ENCODE data around the gene TTC3.
"Not testable (repeated sequence)": the region's sequence is repeated elsewhere in the genome, so short reads cannot be mapped to it uniquely, and the experiment has no call there.

TTC3 gene

DNA sequence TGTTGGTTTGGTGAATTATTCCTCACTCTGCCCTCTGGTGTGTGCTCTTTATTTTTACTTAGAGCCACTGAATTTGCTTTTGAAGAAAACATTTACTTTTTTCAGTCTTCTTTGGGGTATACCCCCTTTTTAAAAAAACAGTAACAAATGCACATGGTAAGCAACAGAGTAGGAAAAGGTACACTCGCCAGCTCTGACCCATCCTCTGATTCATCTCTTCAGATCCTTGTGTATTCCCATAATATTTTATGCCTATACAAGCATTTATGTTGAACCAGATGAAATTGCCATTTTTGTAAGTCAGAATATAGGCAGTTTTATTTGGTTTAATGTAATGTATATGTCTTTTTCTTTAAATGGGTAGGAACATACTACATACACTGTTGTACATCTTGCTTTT is 28.3 kb downstream of the TTC3 start:
- DNase-seq, result no peak

DNA sequence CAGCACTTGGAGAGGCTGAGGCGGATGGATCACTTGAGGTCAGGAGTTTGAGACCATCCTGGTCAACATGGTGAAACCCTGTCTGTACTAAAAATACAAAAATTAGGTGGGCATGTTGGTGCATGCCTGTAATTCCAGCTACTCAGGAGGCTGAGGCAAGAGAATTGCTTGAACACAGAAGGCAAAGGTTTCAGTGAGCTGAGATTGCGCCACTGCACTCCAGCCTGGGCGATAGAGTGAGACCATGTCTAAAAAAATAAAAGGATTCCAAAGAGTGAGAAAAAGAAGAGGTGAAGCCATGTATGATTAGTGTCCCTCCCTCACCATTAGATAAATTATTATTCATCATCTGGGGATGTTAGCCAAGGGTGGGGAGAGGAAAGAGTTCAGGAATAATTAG is 29.7 kb downstream of the TTC3 start:
- DNase-seq, result not testable (repeated sequence)

DNA sequence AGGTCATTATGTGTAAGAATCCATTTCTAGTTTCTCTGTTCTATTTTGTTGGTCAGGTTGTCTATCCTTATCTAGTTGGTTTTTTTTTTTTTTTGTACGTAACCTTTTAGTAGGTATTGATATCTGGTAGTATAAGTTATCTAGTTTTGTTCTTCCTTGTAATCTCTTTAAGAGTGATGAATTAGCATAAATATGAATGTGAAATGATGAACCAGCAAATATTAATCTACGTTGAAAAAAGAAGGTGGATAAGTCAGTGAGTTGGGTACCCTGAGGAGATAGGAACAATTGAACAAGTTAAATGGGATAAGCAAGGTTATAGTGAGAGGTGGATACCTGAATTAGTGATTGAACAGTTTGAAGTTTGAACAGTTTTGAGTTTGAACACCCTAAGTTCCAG is 33.9 kb downstream of the TTC3 start:
- DNase-seq, result no peak

DNA sequence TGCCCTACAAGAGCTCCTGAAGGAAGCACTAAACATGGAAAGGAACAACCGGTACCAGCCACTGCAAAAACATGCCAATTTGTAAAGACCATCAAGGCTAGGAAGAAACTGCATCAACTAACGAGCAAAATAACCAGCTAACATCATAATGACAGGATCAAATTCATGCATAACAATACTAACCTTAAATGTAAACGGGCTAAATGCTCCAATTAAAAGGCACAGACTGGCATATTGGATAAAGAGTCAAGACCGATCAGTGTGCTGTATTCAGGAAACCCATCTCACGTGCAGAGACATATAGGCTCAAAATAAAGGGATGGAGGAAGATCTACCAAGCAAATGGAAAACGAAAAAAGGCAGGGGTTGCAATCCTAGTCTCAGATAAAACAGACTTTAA is 38.0 kb downstream of the TTC3 start:
- not testable (repeated sequence) for DNase-seq

DNA sequence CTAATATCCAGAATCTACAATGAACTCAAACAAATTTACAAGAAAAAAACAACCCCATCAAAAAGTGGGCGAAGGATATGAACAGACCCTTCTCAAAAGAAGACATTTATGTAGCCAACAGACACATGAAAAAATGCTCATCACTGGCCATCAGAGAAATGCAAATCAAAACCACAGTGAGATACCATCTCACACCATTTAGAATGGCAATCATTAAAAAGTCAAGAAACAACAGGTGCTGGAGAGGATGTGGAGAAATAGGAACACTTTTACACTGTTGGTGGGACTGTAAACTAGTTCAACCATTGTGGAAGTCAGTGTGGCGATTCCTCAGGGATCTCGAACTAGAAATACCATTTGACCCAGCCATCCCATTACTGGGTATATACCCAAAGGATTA is 41.2 kb downstream of the TTC3 start:
- DNase-seq, result not testable (repeated sequence)

DNA sequence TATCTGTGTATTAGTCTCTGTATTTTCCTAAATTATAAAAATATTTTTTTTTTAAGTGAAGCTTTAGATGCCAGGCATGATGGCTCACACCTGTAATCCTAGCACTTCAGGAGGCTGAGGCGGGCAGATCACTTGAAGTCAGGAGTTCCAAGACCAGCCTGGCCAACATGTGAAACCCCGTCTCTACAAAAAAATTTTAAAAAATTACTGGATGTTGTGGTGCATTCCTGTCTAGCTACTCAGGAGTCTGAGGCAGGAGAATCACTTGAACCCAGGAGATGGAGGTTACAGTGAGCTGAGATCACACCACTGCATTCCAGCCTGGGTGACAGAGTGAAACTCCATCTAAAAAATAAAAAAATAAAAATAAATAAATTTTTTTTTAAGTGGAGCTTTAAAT is 43.4 kb downstream of the TTC3 start:
- DNase-seq, result not testable (repeated sequence)

DNA sequence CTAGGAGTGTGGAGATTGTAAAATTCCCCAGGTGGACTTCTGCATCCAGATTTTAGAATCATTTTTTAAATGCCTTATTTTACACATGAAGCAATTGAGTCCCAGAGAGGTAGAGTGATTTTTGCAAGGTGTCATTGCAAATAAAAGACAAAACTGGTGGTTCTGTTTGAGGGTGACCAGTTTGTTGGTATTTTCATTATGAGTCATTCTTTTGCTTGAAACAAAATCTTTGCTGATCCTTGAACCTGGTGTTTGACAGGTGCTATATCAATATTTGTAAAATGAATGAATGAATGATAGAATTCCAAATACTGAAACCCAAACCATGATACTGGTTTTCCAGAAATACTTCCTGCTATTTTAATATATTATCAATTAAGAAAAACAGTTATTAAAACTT is 44.1 kb downstream of the TTC3 start:
- no peak for DNase-seq

DNA sequence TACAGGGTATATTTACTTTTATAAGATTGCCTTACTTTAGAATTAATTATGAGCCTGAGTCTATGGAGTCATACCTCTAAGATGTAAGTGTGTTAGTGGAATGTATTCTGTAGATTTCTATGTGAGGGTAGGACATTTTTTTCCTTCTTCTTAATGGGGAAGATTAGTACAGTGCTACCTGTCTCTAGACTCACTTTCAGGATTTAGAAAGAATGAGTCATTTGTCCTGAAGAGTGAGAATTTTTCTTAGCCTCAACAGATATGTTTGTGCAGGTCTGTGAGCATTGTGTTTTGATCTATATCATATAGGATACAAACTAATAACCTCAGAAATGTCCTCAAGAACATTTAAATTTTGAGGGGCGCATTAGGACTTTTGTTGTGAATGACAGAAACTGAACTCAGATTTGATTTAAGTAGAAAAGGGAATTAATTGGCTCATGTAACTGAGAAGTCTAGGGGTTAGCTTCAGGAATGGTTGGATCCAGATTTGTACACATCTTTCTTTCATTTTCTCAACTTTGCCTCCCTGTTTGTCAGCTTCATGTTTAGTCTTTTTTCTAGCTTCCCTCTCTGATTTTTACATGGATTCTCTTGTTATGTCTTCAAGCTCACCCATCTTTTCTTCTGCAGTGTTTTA is 45.3 kb downstream of the TTC3 start:
- no peak for DNase-seq

DNA sequence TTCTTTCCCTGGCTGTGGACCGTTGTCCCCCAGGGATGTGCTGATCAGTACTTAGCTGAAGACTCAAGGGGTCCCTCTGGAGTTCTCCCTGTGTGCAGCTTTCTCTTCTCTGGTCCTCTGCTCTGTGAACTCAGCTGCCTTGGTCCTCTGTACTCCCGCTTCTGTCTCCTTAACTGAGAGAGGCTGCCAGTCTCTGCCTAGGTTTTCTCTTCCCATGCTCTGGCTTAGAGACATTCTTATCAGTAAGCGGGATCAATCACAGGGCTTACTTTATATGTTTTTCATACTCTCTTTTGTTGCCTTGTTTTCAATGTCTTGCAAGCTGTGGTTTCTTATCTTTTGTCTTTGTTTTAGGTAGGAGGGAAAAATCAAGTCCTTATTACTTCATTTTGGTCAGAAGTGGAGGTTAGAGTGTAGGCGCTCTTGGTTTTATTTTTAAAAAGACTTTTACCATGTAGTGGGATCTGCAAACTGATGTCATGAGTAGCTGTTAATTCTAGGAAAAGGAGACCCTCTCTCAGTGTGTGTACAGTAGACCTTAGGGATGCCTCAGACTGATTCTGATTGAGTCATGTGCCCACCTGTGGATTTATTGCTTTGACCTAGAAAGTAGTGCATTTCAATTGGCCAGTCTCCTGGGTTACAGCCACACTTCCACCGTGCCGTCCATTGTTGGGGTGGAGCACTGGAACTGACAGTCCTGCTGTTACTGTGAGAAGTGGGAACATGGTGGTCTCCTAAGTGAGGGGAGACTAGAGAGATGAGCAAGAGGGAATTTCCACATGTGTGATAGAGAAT is 46.6 kb downstream of the TTC3 start:
- no peak for DNase-seq

DNA sequence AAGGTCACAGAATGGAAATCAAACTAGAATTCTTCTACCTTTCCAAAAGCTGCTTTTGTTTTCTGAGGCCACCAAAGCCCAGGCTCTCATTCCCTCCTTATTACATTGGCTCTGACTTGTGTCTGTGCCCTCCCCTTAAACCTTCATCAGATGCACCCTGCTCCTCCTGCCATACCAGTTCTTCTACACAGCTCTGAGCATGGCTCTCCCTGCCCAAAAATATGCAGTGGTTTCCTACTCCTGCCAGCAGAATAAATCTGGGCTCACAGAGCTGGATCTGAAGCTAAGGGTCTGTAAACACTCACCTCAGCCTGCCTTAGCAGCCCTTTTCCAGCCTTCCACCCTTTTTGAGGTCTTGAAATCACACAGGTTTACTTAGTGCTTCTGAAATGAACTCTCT is 55.0 kb downstream of the TTC3 start:
- no peak for DNase-seq

DNA sequence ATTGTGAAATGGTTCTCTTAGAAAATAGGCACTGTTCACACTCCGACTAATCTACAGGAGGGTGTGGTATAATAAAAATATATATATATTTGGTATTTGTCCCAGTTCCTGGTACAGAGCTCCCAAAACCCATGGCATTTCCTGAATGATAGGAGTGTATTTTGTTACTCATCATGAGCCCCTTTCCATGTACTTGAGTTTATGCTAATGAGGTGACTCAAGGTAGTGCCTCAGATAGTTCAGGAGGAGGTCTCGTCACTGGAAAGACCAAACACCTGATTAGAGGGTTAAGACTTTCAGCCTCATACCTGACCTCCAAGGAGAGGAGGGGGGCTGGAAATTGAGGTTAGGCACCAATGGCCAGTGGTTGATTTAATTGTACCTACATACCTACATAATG is 57.9 kb downstream of the TTC3 start:
- DNase-seq, result no peak

DNA sequence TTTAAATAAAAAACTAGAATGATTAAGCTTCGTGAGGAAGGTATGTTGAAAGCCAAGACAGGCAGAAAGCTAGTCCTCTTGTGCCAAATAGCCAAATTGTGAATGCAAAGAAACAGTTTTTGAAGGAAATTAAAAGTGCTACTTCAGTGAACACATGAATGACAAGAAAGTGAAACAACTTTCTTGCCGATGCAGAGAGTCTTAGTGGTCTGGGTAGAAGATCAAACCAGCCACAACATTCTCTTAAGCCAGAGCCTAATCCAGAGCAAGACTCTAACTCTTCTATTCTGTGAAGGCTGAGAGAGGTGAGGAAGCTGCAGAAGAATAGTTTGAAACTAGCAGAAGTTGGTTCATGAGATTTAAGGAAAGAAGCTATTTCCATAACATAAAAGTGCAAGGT is 63.2 kb downstream of the TTC3 start:
- DNase-seq, result no peak

DNA sequence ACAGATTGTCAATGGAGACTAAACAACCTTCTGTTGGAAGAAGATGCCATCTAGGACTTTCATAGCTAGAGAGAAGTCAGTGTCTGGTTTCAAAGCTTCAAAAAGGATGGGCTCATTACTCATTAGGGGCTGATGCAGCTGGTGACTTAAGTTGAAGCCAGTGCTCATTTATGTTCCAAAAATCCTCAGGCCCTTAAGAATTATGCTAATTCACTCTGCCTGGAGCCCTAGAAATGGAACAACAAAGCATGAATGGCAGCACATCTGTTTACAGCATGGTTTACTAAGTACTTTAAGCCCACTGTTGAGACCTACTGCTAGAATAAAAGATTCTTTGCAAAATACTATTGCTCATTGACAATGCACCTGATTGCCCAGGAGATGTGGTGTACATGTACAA is 63.7 kb downstream of the TTC3 start:
- no peak for DNase-seq

DNA sequence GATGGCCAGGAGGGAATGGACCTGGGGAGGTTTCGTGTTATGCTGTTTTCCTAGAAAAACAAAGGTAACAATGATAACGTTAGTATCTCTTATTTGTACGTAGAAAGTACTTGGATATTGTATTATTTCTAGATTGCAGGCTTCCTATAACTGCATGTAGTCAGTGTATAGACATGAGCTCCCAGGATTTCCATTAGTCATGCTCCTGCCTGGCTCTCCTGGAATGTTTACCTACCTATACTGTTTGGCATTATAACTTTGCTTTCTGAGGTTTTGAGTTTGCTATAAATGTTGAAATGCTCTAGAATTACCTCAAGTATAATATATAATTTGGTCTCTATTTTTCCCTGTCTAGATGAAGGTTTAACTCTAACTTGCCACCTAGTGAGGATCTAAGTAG is 66.1 kb downstream of the TTC3 start:
- no peak for DNase-seq

DNA sequence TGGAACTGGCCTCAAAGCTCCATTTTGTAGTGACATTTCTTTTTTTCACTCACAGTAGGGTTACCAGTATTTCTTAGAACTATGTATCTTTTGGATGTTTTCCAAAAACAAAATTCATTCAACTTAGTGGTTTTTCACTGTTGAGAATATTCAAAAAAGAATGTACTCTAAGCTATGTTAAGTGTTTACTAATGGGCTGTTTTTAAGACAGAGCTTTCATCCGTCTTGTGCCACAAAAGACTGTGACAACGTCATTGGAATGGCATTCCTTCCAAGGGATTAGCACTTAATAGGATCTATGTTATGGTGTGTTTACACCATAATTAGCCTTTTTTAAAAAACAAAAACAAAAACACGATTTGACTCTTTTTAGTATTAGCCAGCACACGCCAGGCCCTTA is 66.8 kb downstream of the TTC3 start:
- no peak for DNase-seq

DNA sequence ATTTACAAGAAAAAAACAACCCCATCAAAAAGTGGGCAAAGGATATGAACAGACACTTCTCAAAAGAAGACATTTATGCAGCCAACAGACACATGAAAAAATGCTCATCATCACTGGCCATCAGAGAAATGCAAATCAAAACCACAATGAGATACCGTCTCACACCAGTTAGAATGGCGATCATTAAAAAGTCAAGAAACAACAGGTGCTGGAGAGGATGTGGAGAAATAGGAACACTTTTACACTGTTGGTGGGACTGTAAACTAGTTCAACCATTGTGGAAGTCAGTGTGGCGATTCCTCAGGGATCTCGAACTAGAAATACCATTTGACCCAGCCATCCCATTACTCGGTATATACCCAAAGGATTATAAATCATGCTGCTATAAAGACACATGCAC is 70.3 kb downstream of the TTC3 start:
- not testable (repeated sequence) for DNase-seq

DNA sequence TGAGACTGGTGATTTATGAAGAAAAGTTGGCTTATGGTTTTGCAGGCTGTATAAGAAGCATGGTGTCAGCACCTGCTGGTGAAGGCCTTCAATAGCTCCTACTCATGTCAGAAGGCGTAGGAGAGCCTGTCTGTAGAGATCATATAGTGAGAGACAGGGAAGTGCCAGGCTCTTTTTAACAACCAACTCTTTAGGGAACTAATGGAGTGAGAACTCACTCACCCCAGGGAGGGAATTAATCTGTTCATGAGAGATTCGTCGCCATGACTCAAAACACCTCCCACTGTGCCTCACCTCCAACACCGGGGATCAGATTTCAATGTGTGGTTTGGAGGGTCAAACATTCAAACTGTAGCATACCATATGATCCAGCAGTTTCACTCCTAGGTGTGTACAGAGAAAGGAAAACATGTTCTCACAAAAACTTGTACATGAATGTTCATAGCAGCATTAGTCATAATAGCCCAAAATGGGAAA is 72.6 kb downstream of the TTC3 start:
- DNase-seq, result no peak

DNA sequence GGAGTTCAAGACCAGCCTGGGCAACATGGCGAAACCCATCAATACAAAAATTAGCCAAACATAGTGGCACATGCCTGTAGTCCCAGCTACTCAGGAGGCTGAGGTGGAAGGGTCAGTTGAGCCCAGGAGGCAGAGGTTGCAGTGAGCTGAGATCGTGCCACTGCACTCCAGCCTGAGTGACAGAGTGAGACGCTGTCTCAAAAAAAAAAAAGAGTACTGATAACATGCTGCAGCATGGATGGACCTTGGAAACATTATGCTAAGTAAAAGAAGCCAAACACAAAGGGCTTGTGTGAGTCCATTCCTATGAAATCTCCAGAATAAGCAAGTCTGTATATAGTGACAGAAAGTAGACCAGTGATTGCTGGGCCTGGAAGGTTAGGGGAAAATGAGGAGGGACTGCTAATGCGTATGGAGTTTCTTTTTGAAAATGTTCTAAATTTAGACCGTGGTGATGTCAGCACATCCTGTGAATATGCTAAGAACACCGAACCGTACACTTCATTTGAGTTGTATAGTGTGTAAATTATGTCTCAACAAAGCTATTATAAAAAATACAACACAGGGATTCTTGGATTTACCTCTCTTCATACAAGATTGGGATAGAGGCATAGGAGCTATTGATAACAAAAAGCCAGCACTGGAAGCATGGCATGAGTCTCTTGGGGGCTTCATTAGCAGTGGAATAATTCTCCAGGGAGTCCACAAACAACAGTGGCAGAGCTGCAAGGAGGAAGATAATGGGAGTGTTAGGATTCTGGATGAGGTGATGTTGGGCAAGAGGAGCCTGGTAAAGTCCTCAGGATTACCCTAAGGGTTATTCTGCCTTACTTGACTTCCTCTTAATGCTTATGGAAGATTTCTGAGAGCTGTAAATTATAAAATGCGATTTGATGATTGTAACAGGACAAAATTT is 73.5 kb downstream of the TTC3 start:
- DNase-seq, result no peak

DNA sequence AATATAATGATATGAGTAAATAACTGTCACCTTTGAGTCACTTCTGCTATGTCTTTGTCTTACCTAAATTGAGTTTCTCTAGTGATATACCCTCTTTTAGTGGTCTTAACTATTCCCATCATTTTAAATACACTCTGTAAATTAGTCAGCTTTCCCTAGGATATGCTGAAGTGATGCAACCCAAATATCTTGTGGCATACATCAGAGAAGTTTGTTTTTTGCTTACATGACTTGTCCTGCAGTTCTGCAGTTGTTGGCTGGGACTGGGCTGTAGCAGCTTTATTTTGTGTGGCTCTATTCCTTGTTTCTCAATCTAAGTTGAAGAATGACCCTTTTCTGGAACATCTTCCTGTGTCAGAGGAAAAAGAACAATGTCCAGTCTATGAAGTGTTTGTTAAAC is 76.4 kb downstream of the TTC3 start:
- no peak for DNase-seq

DNA sequence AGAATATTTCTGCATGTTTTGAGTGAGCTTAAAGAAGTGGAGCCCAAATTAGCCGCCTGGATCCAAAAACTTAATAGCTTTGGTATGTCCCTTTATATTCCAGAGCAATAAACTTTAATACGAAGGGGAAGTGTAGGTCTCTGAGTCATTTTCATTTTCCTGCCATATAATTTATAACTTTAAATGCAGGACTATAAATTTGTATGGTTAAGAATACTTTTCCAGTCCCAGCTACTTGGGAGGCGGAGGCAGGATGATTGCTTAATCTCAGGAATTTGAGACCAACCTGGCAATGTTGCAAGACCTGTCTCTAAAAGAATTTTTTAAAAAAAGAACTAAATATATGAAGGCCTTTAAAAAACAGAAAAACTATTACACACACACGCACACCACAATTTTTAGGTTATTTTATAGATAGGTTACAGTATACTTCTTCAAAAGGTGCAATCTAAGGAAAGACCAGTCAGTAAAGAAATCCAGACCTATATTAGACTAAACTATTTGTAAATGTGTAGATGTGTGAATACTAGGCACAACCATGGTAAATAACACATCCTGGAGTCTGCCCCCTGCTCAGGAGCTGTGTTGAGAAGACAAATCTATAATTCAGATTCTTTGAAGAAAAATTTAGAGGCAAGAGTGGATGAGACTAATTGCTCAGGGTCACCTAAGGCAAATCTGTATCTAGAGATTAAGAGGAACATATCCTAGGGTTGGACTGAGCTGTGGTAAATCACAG is 80.3 kb downstream of the TTC3 start:
- no peak for DNase-seq

DNA sequence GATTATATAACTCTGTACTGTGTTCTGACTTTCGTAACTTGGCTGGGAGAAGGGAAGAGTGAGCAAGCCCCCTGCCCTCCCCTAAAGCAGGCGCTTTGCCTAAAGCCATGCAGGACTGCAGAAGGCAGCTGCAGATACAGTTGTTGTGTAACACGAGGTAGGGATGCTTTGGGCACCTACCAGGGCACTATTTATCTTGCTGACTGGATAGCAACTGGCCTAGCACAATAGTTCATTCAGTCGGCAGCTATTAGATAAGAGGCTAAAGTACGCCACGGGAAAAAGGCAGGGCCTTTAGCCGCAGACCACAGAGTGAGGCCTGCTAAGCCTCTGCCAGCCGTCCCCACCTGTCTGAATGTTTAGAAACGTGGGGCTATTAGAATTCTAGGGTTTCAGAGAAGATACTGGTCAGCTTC is 80.9 kb downstream of the TTC3 start:
- no peak for DNase-seq

DNA sequence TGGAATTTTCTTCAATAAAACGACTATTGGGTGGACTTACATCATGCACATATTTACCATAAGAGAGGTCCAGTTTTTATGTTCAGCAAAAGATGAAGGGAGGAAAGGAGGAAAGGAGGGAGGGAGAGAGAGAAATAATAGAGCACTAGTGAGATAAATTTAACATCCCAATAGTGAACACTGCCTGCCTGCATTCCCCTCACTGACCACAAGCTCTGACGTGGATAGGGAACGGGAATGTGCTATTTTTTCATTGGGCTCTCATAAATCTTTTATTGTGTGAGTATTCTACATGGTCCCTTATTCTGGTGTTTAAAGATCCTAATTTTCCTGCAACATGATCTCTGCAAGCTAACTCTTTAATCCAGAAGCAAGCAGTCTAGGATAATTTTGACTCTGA is 82.1 kb downstream of the TTC3 start:
- DNase-seq, result no peak

DNA sequence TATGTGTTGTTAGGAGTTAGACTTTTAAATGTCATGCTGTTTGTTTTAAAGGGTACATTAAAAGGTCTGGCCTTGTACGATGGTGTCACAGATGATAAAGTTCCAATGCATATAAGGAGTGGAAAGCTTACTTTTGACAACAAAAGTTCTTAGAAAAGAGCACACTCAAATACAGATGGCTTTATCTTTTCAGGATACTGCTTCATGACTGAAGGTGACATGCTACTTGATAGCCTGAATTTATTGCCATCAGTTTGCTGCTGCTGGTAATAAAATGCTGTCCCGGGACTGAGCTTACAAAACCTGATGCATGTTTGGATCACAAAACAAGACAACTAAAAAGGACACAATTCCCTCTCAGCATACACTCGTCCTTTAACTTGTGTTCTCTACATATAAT is 84.9 kb downstream of the TTC3 start:
- DNase-seq, result no peak

Data from GDM1 (cell line).